Neural cell (in vitro differentiated cells): ENCODE results near the gene RRP7A. TPM values are rescaled to one million over a fixed set of nuclear protein-coding genes. Genes with fewer than 3 reads are reported as not detected.
"Not testable (repeated sequence)": the region's sequence is repeated elsewhere in the genome, so short reads cannot be mapped to it uniquely, and the experiment has no call there.

Experiments
- H2AFZ ChIP-seq: fragments of 200-600, 300-800 bp; sonication (generic), shearing (Covaris generic); 2 replicates; pipeline ENCODE4 v1.6.0; 2014; ENCODE audit warnings: low read depth, mild to moderate bottlenecking, antibody characterized with exemption, low read length, moderate library complexity
- H3F3A ChIP-seq: fragments of 200-600 bp; shearing (Covaris generic); 2 replicates; pipeline ENCODE4 v1.6.1; 2016; ENCODE audit warnings: mild to moderate bottlenecking, moderate library complexity, mixed read lengths, antibody characterized with exemption, low read length; ENCODE audit not compliant: insufficient read depth, poor library complexity, severe bottlenecking
- H3K27ac ChIP-seq: fragments of 200-600, 300-800 bp; sonication (generic), shearing (Covaris generic); 2 replicates; pipeline ENCODE4 v1.5.1; 2014; ENCODE audit warnings: mild to moderate bottlenecking, low read length, moderate library complexity
- H3K27me3 ChIP-seq: fragments of 300-800, 200-600 bp; sonication (generic), shearing (Covaris generic); 2 replicates; pipeline ENCODE4 v1.6.0; 2014; ENCODE audit warnings: mild to moderate bottlenecking, low read depth, low read length, moderate library complexity; ENCODE audit not compliant: insufficient read depth
- H3K36me3 ChIP-seq: fragments of 300-800, 200-600 bp; sonication (generic), shearing (Covaris generic); 2 replicates; pipeline ENCODE4 v1.5.1; 2014; ENCODE audit warnings: mild to moderate bottlenecking, antibody characterized with exemption, low read length, moderate library complexity; ENCODE audit not compliant: insufficient read depth
- H3K4me2 ChIP-seq: fragments of 300-800, 200-600 bp; sonication (generic), shearing (Covaris generic); 2 replicates; pipeline ENCODE4 v1.6.0; 2014; ENCODE audit warnings: mild to moderate bottlenecking, low read length
- H3K4me3 ChIP-seq: fragments of 300-800, 200-600 bp; sonication (generic), shearing (Covaris generic); 2 replicates; pipeline ENCODE4 v1.5.1; 2014; ENCODE audit warnings: mild to moderate bottlenecking, low read length, moderate library complexity
- H3K79me2 ChIP-seq: fragments of 200-600 bp; shearing (Covaris generic); replicated peaks from 2 replicates; pipeline ENCODE4 v1.6.0; 2014; ENCODE audit warnings: mild to moderate bottlenecking, low read length, moderate library complexity; ENCODE audit not compliant: insufficient read depth
- H3K9ac ChIP-seq: fragments of 300-800, 200-600 bp; sonication (generic), shearing (Covaris generic); 2 replicates; pipeline ENCODE4 v1.6.1; 2016; ENCODE audit warnings: mild to moderate bottlenecking, low read length, mixed read lengths
- H3K9me2 ChIP-seq: fragments of 200-600 bp; shearing (Covaris generic); 2 replicates; pipeline ENCODE4 v1.6.1; 2016; ENCODE audit warnings: mild to moderate bottlenecking, low read length, mixed read lengths; ENCODE audit not compliant: insufficient read depth
- H3K9me3 ChIP-seq: fragments of 200-600, 300-800 bp; sonication (generic), shearing (Covaris generic); 2 replicates; pipeline ENCODE4 v1.6.1; 2016; ENCODE audit warnings: mild to moderate bottlenecking, mixed run types, low read length, moderate library complexity, mixed read lengths
- H4K20me1 ChIP-seq: fragments of 200-600 bp; shearing (Covaris generic); 2 replicates; pipeline ENCODE4 v1.6.1; 2016; ENCODE audit warnings: mild to moderate bottlenecking, mixed run types; ENCODE audit not compliant: insufficient read depth
- CTCF ChIP-seq: fragments of 450-650 bp; IDR thresholded peaks from 2 replicates; pipeline ENCODE4 v1.5.1; 2014; ENCODE audit warnings: antibody characterized with exemption, mild to moderate bottlenecking, moderate library complexity; ENCODE audit not compliant: poor library complexity, severe bottlenecking
- EP300 ChIP-seq: fragments of 450-650 bp; conservative IDR thresholded peaks from 2 replicates; pipeline ENCODE4 v1.6.1; 2014; ENCODE audit warnings: antibody characterized with exemption, mild to moderate bottlenecking, moderate library complexity; ENCODE audit not compliant: poor library complexity, severe bottlenecking
- EZH2 ChIP-seq: fragments of 200-600, 300-800 bp; shearing (Covaris generic), sonication (generic); IDR thresholded peaks from 2 replicates; pipeline ENCODE4 v1.6.1; 2014; ENCODE audit warnings: antibody characterized with exemption, low read length, borderline replicate concordance, mild to moderate bottlenecking; ENCODE audit not compliant: insufficient read depth, poor library complexity, severe bottlenecking
- MXI1 ChIP-seq: fragments of 450-650 bp; conservative IDR thresholded peaks from 2 replicates; pipeline ENCODE4 v1.6.1; 2014; ENCODE audit warnings: antibody characterized with exemption, mild to moderate bottlenecking; ENCODE audit not compliant: poor library complexity, severe bottlenecking
- POLR2AphosphoS5 ChIP-seq: IDR thresholded peaks from 2 replicates; pipeline ENCODE4 v1.6.1; 2012
- RAD21 ChIP-seq: fragments of 450-650 bp; conservative IDR thresholded peaks from 2 replicates; pipeline ENCODE4 v1.6.1; 2014; ENCODE audit warnings: antibody characterized with exemption, mild to moderate bottlenecking, moderate library complexity
- REST ChIP-seq: IDR thresholded peaks from 2 replicates; pipeline ENCODE4 v1.6.1; 2012; ENCODE audit warnings: borderline replicate concordance
- SMC3 ChIP-seq: fragments of 450-650 bp; conservative IDR thresholded peaks from 2 replicates; pipeline ENCODE4 v1.6.1; 2014; ENCODE audit warnings: antibody characterized with exemption, mild to moderate bottlenecking, moderate library complexity; ENCODE audit not compliant: poor library complexity
- TAF1 ChIP-seq: IDR thresholded peaks from 2 replicates; pipeline ENCODE4 v1.6.1; 2012; ENCODE audit warnings: low read depth
- polyA plus RNA-seq: library from polyadenylated mRNA; depleted of rRNA; stranded (reverse); fragments of >200 nt; gene quantifications from 2 replicates; pipeline ENCODE4 v1.2.3, GENCODE V29; 2014

The RRP7A gene
- polyA plus RNA-seq, 1 donor from 2014 or later, result 27.8 TPM

GRCh38 chr22:42521228-42521546, 1.6 kb upstream of the RRP7A start:
- Histone ChIP-seq H3K27me3 (no peaks in the 10 kb centered on the region), H3K9ac (no peak overlapping the region), H3K4me2 (no peak overlapping the region), H3K27ac (no peak overlapping the region), H2AFZ (no peak overlapping the region), H3K36me3 (no peaks in the 10 kb centered on the region), H3K9me2 (no peaks in the 10 kb centered on the region), H3K79me2 (no peaks in the 10 kb centered on the region), H4K20me1 (no peaks in the 10 kb centered on the region), H3F3A (no peaks in the 10 kb centered on the region), H3K9me3 (no peaks in the 10 kb centered on the region), H3K4me3 (no peak overlapping the region)
- TF ChIP-seq POLR2AphosphoS5 (no peak), MXI1 (no peak), TAF1 (no peak), SMC3 (no peak), RAD21 (no peak), REST (no peak), EP300 (no peak), CTCF (no peak), EZH2 (no peak)

DNA sequence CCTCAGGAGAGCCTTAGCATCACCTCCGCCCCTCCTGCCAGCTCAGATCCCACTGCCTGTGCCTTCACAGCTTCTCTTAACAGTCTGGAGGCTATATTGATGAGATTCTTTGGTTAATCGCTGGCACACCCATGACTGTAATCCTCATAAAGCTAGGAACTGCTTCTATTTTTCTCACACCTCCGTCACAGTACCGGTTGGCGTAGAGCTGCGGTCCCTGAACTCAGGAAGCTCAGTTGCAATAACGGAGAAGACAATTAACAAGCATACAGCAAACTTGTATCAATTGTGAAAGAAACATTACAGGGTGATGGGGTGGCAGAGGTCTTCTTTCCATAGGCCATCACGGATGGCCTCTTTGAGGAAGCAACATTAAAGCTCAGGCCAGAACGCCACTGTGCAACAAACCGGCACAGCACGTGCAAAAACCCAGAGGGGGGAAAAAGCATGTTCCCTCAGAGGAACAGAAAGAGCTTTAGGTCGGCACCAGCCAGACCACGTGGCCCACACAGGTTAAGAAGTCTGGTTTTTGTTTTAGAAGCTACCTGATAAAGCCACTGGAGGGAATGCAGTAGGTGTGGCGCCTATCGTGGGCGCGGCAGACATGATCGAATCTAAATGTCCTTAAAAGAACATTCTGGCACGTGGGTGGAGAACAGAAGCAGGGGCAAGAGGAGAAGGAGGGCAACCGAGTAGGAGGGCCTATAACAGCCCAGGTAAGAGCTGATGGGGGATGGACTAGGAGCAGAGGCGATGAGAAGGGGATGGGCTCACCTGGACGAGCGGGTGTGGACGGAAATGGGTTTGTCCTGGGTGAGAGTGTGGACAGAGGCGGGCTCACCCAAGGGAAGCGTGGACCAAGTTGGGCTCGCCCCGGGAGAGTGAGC, 715 bp downstream of the RRP7A start:
- not testable (repeated sequence) for H2AFZ ChIP-seq, H3F3A ChIP-seq, H3K4me2 ChIP-seq, H3K9me2 ChIP-seq, H3K79me2 ChIP-seq, H4K20me1 ChIP-seq, H3K36me3 ChIP-seq, H3K9me3 ChIP-seq, H3K27ac ChIP-seq, H3K27me3 ChIP-seq
- Histone ChIP-seq H3K4me3 (peak overlapping the region; percentile 70), H3K9ac (peak overlapping the region; percentile 66)

DNA sequence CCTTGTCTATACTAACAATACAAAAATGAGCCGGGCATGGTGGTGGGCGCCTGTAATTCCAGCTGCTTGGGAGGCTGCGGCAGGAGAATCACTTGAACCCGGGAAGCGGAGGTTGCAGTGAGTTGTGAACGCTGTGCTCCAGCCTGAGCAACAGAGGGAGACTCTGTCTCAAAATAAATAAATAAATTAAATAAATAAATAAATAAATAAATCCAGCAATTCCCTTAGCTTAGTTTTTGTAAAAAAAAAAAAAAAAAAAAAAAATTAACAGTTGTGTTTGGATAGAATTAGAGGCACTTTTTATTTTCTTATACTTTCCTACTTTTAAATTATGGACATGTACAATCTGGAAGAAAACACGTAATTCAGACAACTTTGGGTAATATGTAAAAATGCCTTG, 2.5 kb downstream of the RRP7A start:
- H3K36me3 ChIP-seq, H3K27me3 ChIP-seq, H3K4me2 ChIP-seq, H3K9ac ChIP-seq, H2AFZ ChIP-seq, H3K79me2 ChIP-seq, H4K20me1 ChIP-seq, H3F3A ChIP-seq, H3K9me2 ChIP-seq, H3K9me3 ChIP-seq, H3K4me3 ChIP-seq, H3K27ac ChIP-seq: not testable (repeated sequence)
